DOHH2 (cell line): ENCODE measurements around the gene BBS9.

Experiments
- H3F3A ChIP-seq: fragments of 200-600 bp; sonication (generic), shearing (Covaris generic); 2 replicates; pipeline ENCODE4 v1.6.0; 2016; ENCODE audit warnings: antibody characterized with exemption, mild to moderate bottlenecking; ENCODE audit not compliant: control insufficient read depth, insufficient read depth
- H3K27ac ChIP-seq: fragments of 200-600 bp; sonication (generic); 2 replicates; pipeline ENCODE4 v1.5.1; 2014; ENCODE audit warnings: low read depth, mild to moderate bottlenecking, low read length, moderate library complexity
- H3K27me3 ChIP-seq: fragments of 200-600 bp; sonication (generic); 2 replicates; pipeline ENCODE4 v1.6.1; 2014; ENCODE audit warnings: mild to moderate bottlenecking, low read length, mixed read lengths; ENCODE audit not compliant: control insufficient read depth
- H3K36me3 ChIP-seq: fragments of 200-600 bp; sonication (generic); 2 replicates; pipeline ENCODE4 v1.6.1; 2014; ENCODE audit warnings: mild to moderate bottlenecking, low read length, moderate library complexity, mixed read lengths; ENCODE audit not compliant: control insufficient read depth
- H3K4me1 ChIP-seq: fragments of 200-600 bp; sonication (generic); 2 replicates; pipeline ENCODE4 v1.6.1; 2014; ENCODE audit warnings: mild to moderate bottlenecking, low read length, mixed read lengths; ENCODE audit not compliant: control insufficient read depth
- H3K4me2 ChIP-seq: fragments of 200-600 bp; sonication (generic); 2 replicates; pipeline ENCODE4 v1.6.0; 2014; ENCODE audit warnings: mild to moderate bottlenecking, low read length, moderate library complexity
- H3K4me3 ChIP-seq: fragments of 200-600 bp; sonication (generic); 2 replicates; pipeline ENCODE4 v1.5.1; 2014; ENCODE audit warnings: mild to moderate bottlenecking, low read length, mixed read lengths
- H3K79me2 ChIP-seq: fragments of 200-600 bp; sonication (generic); 2 replicates; pipeline ENCODE4 v1.6.1; 2014; ENCODE audit warnings: mild to moderate bottlenecking, low read length, mixed read lengths; ENCODE audit not compliant: control insufficient read depth
- H3K9me2 ChIP-seq: fragments of 200-600 bp; sonication (generic); replicated peaks from 2 replicates; pipeline ENCODE4 v1.6.1; 2014; ENCODE audit warnings: mild to moderate bottlenecking, low read length, mixed read lengths; ENCODE audit not compliant: control insufficient read depth
- H3K9me3 ChIP-seq: fragments of 200-600 bp; sonication (generic); 2 replicates; pipeline ENCODE4 v1.6.1; 2014; ENCODE audit warnings: antibody characterized with exemption, low read length, mixed read lengths; ENCODE audit not compliant: control insufficient read depth, insufficient read depth
- H4K20me1 ChIP-seq: fragments of 200-600 bp; sonication (generic); 2 replicates; pipeline ENCODE4 v1.6.0; 2014; ENCODE audit warnings: low read depth, mild to moderate bottlenecking, antibody characterized with exemption, low read length, moderate library complexity; ENCODE audit not compliant: control insufficient read depth, insufficient read depth
- EZH2phosphoT487 ChIP-seq: fragments of 200-600 bp; sonication (generic); IDR thresholded peaks from 2 replicates; pipeline ENCODE4 v1.6.1; 2017; ENCODE audit warnings: borderline replicate concordance, mild to moderate bottlenecking, antibody characterized with exemption, low read length, moderate library complexity, mixed read lengths
- TF ChIP-seq, protein P1 (sequence below): fragments of 200-600 bp; sonication (generic); IDR thresholded peaks from one replicate; pipeline ENCODE4 v1.5.1; 2014; ENCODE audit warnings: antibody characterized with exemption, mild to moderate bottlenecking, low read depth, low read length; ENCODE audit not compliant: poor library complexity, severe bottlenecking

The BBS9 gene

GRCh38 chr7:33157311-33157710, 27.9 kb downstream of the BBS9 start:
- H3F3A ChIP-seq, result no peaks in the 10 kb centered on the region
- H3K9me2 ChIP-seq, result no peaks in the 10 kb centered on the region
- H4K20me1 ChIP-seq, result no peaks in the 10 kb centered on the region
- no peaks in the 10 kb centered on the region for H3K9me3 ChIP-seq
- TF ChIP-seq EZH2phosphoT487, result no peak
- TF ChIP-seq, protein P1, sequence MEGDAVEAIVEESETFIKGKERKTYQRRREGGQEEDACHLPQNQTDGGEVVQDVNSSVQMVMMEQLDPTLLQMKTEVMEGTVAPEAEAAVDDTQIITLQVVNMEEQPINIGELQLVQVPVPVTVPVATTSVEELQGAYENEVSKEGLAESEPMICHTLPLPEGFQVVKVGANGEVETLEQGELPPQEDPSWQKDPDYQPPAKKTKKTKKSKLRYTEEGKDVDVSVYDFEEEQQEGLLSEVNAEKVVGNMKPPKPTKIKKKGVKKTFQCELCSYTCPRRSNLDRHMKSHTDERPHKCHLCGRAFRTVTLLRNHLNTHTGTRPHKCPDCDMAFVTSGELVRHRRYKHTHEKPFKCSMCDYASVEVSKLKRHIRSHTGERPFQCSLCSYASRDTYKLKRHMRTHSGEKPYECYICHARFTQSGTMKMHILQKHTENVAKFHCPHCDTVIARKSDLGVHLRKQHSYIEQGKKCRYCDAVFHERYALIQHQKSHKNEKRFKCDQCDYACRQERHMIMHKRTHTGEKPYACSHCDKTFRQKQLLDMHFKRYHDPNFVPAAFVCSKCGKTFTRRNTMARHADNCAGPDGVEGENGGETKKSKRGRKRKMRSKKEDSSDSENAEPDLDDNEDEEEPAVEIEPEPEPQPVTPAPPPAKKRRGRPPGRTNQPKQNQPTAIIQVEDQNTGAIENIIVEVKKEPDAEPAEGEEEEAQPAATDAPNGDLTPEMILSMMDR, result no peak
- H3K4me1 ChIP-seq, result no peaks in the 10 kb centered on the region
- no peaks in the 10 kb centered on the region for H3K36me3 ChIP-seq
- no peak overlapping the region for H3K27ac ChIP-seq
- H3K4me2 ChIP-seq, result no peak overlapping the region
- H3K4me3 ChIP-seq, result no peak overlapping the region
- H3K79me2 ChIP-seq, result no peaks in the 10 kb centered on the region
- no peaks in the 10 kb centered on the region for H3K27me3 ChIP-seq

GRCh38 chr7:33157781-33158180, 28.4 kb downstream of the BBS9 start:
- no peaks in the 10 kb centered on the region for H3F3A ChIP-seq
- no peak for TF ChIP-seq EZH2phosphoT487
- TF ChIP-seq, protein P1, result no peak

DNA sequence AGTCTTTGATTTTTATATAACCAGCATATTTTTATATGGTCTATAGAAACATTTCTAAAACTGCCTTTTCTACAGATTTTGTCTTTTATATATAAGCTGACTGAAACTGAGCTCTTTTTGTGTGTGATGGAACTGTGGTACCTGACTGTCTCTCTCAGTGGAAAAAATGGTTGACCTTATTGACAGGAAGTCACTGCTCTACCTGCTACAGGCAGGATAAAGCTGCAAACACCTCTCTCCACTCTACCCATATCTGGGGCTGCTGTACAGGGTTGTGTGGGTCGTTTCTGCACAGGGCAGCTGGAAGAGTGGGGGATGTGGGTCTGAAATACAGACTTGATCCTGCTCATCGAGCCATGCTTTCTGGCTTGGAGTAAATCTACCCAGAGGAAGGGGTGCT, 48.5 kb downstream of the BBS9 start:
- no peak for TF ChIP-seq EZH2phosphoT487
- TF ChIP-seq, protein P1, result no peak

More at GRCh38 chr7:33157781-33158180, 28.4 kb downstream of the BBS9 start:
- H3K4me1 ChIP-seq, result no peaks in the 10 kb centered on the region
- no peak overlapping the region for H3K4me3 ChIP-seq
- no peaks in the 10 kb centered on the region for H3K9me3 ChIP-seq
- no peaks in the 10 kb centered on the region for H3K36me3 ChIP-seq
- no peaks in the 10 kb centered on the region for H3K27me3 ChIP-seq
- no peaks in the 10 kb centered on the region for H3K9me2 ChIP-seq
- no peaks in the 10 kb centered on the region for H4K20me1 ChIP-seq
- no peaks in the 10 kb centered on the region for H3K79me2 ChIP-seq
- H3K27ac ChIP-seq, result no peak overlapping the region
- H3K4me2 ChIP-seq, result no peak overlapping the region

GRCh38 chr7:33179519-33179918, 50.2 kb downstream of the BBS9 start:
- H3K4me1 ChIP-seq, result no peaks in the 10 kb centered on the region
- no peak overlapping the region for H3K27ac ChIP-seq
- no peak overlapping the region for H3K4me2 ChIP-seq
- H3K4me3 ChIP-seq, result no peak overlapping the region
- no peaks in the 10 kb centered on the region for H3K79me2 ChIP-seq
- no peaks in the 10 kb centered on the region for H3K9me2 ChIP-seq
- no peaks in the 10 kb centered on the region for H3K9me3 ChIP-seq
- H3F3A ChIP-seq, result no peaks in the 10 kb centered on the region
- no peaks in the 10 kb centered on the region for H4K20me1 ChIP-seq
- no peaks in the 10 kb centered on the region for H3K27me3 ChIP-seq
- no peaks in the 10 kb centered on the region for H3K36me3 ChIP-seq
- no peak for TF ChIP-seq EZH2phosphoT487
- TF ChIP-seq, protein P1, result no peak

More for the DNA sequence above, 48.5 kb downstream of the BBS9 start:
- Histone ChIP-seq H4K20me1 (no peaks in the 10 kb centered on the region), H3K36me3 (no peaks in the 10 kb centered on the region), H3K4me1 (no peaks in the 10 kb centered on the region), H3F3A (no peaks in the 10 kb centered on the region), H3K9me3 (no peaks in the 10 kb centered on the region), H3K79me2 (no peaks in the 10 kb centered on the region), H3K9me2 (no peaks in the 10 kb centered on the region), H3K4me3 (no peak overlapping the region), H3K27me3 (no peaks in the 10 kb centered on the region), H3K27ac (no peak overlapping the region), H3K4me2 (no peak overlapping the region)
